ENCODE data around the gene NPAT.

NPAT gene

GRCh38 chr11:108221371-108221770 is 1.1 kb downstream of the NPAT start:
- Histone ChIP-seq H3K4me3 (ENCODE audit: low read length) (peak overlapping the region; percentile 87), H3F3A (ENCODE audit: control insufficient read depth, insufficient read depth) (peaks cover 29% of the 10 kb centered on the region), H3K9me2 (replicated peaks; ENCODE audit: control insufficient read depth, low read length) (no peaks in the 10 kb centered on the region), H3K27me3 (ENCODE audit: control insufficient read depth, low read length) (no peaks in the 10 kb centered on the region), H3K4me2 (ENCODE audit: low read length) (peak overlapping the region; percentile 78), H3K36me3 (ENCODE audit: control insufficient read depth, low read length) (peaks cover 89% of the 10 kb centered on the region), H3K27ac (ENCODE audit: low read depth, low read length) (peak overlapping the region; percentile 91), H3K9me3 (ENCODE audit: control insufficient read depth, insufficient read depth, low read length) (no peaks in the 10 kb centered on the region), H4K20me1 (ENCODE audit: control insufficient read depth, insufficient read depth, low read depth, low read length) (peaks cover 13% of the 10 kb centered on the region), H3K4me1 (ENCODE audit: control insufficient read depth, low read length) (peaks cover 34% of the 10 kb centered on the region), H3K79me2 (ENCODE audit: control insufficient read depth, low read length) (peaks cover 93% of the 10 kb centered on the region)
- TF ChIP-seq EZH2phosphoT487 (IDR thresholded peaks at IDR 0.05; ENCODE audit: borderline replicate concordance, low read length) (no peak), CTCF (IDR thresholded peaks at IDR 0.05; ENCODE audit: low read depth, low read length, poor library complexity, severe bottlenecking) (no peak)

- Histone ChIP-seq H3K36me3 (ENCODE audit: control insufficient read depth, low read length) (peaks cover 88% of the 10 kb centered on the region), H3K9me2 (replicated peaks; ENCODE audit: control insufficient read depth, low read length) (no peaks in the 10 kb centered on the region), H3K4me2 (ENCODE audit: low read length) (peak overlapping the region; percentile 78), H3K27ac (ENCODE audit: low read depth, low read length) (peak overlapping the region; percentile 91; the same call in 1 of the 2 replicates), H3F3A (ENCODE audit: control insufficient read depth, insufficient read depth) (peaks cover 24% of the 10 kb centered on the region), H4K20me1 (ENCODE audit: control insufficient read depth, insufficient read depth, low read depth, low read length) (peaks cover 13% of the 10 kb centered on the region), H3K4me3 (ENCODE audit: low read length) (peak overlapping the region; percentile 87), H3K79me2 (ENCODE audit: control insufficient read depth, low read length) (peaks cover 93% of the 10 kb centered on the region), H3K9me3 (ENCODE audit: control insufficient read depth, insufficient read depth, low read length) (no peaks in the 10 kb centered on the region), H3K4me1 (ENCODE audit: control insufficient read depth, low read length) (peaks cover 29% of the 10 kb centered on the region), H3K27me3 (ENCODE audit: control insufficient read depth, low read length) (no peaks in the 10 kb centered on the region)
- TF ChIP-seq CTCF (IDR thresholded peaks at IDR 0.05; ENCODE audit: low read depth, low read length, poor library complexity, severe bottlenecking) (peak; percentile 25), EZH2phosphoT487 (IDR thresholded peaks at IDR 0.05; ENCODE audit: borderline replicate concordance, low read length) (no peak)
Observed at GRCh38 chr11:108220721-108221336, 1.6 kb downstream of the NPAT start.

GRCh38 chr11:108218912-108219783 is 3.3 kb downstream of the NPAT start:
- H3K4me1 ChIP-seq (ENCODE audit: control insufficient read depth, low read length), result peaks cover 22% of the 10 kb centered on the region
- peak overlapping the region; percentile 78 for H3K4me2 ChIP-seq (ENCODE audit: low read length)
- H3K9me2 ChIP-seq (replicated peaks; ENCODE audit: control insufficient read depth, low read length), result no peaks in the 10 kb centered on the region
- peaks cover 93% of the 10 kb centered on the region for H3K79me2 ChIP-seq (ENCODE audit: control insufficient read depth, low read length)
- no peak for TF ChIP-seq EZH2phosphoT487 (IDR thresholded peaks at IDR 0.05; ENCODE audit: borderline replicate concordance, low read length)
- no peak for TF ChIP-seq CTCF (IDR thresholded peaks at IDR 0.05; ENCODE audit: low read depth, low read length, poor library complexity, severe bottlenecking)
- H4K20me1 ChIP-seq (ENCODE audit: control insufficient read depth, insufficient read depth, low read depth, low read length), result peaks cover 13% of the 10 kb centered on the region
- H3K27me3 ChIP-seq (ENCODE audit: control insufficient read depth, low read length), result no peaks in the 10 kb centered on the region
- H3K4me3 ChIP-seq (ENCODE audit: low read length), result peak overlapping the region; percentile 87
- H3F3A ChIP-seq (ENCODE audit: control insufficient read depth, insufficient read depth), result peaks cover 11% of the 10 kb centered on the region
- peaks cover 89% of the 10 kb centered on the region for H3K36me3 ChIP-seq (ENCODE audit: control insufficient read depth, low read length)
- no peak overlapping the region for H3K27ac ChIP-seq (ENCODE audit: low read depth, low read length)
- no peaks in the 10 kb centered on the region for H3K9me3 ChIP-seq (ENCODE audit: control insufficient read depth, insufficient read depth, low read length)
